HT1080 (cell line): ENCODE data around the gene SCO1. TPM values are rescaled to one million over a fixed set of nuclear protein-coding genes. Genes with fewer than 3 reads are reported as not detected.
"Not testable (repeated sequence)": the region's sequence is repeated elsewhere in the genome, so short reads cannot be mapped to it uniquely, and the experiment has no call there.

Source experiments
- DNase-seq: peaks from one replicate; pipeline ENCODE4 v3.0.0-alpha.2; 2015; ENCODE audit warnings: low read depth
- total RNA-seq: library from RNA; depleted of rRNA; stranded (reverse); fragments of >200 nt; shearing (Covaris generic); gene quantifications from 2 replicates; pipeline ENCODE4 v1.2.3, GENCODE V29; 2014

Gene SCO1
- total RNA-seq, 1 experiment from 2014 or later: 118 TPM

DNA sequence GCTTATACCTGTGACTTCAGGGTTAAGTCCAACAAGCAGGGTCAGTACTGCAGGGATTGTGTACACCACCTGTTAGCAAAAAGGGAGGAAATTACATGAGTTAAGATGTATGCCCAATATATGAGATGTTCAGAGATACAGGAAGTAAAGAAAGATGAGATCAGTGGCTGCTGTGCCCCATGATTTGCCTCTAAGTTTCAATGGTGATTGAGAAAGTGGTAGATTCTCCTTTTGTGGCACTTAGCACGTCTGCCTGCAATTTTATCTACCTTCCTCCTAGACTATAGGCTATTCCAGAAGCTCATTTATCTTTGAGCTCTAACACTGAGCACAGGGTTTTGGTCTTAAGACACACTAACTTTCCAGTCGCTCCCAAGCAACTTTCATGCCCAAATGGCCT is 28.9 kb upstream of the SCO1 start:
- no peak for DNase-seq

DNA sequence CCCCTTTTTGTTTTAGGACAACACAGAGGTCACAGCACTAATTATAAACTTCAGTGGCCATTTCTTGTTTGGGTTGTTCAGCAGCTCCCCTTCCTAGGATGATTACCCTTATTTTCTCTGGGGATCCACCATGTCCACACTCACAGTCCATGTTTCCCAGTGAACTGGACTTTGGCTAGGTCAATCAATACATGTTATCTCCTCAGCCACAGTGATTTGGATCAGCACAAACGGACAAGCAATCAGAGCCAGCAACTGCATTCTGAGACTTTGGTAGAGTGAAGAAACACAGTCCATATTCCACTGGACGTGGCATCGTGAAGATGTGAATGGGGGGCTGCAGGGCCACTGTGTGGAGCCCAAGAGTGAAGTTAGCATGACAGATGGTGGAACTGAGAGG is 27.9 kb upstream of the SCO1 start:
- no peak for DNase-seq

DNA sequence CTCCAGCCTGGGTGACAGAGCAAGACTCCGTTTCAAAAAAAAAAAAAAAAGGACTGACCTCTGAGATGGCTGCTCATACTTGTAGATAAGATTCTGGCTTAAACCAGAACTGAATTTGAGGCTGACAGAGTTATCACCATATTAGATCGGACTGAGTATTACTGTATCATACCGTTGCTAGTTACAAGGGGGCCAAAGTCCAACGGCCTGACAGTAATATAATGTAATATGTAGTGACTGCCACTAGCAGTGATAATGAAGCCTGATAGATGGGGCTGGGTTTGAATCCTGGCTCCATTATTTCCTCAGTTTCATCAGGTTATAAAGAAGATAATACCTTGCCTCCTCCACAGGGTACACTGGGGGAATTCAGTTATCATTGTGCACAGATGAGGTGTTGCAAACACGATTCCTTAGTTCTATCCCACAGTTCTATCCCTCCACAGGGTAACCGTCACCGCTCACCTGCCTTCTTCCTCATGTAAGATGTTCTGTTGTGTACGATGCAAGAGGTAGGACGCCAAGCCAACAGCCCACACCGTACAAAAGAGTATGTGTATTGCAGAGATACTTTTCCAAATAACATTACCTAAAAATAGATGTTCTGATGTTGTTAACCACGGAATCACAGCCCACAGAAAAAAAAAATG is 27.3 kb upstream of the SCO1 start:
- no peak for DNase-seq

DNA sequence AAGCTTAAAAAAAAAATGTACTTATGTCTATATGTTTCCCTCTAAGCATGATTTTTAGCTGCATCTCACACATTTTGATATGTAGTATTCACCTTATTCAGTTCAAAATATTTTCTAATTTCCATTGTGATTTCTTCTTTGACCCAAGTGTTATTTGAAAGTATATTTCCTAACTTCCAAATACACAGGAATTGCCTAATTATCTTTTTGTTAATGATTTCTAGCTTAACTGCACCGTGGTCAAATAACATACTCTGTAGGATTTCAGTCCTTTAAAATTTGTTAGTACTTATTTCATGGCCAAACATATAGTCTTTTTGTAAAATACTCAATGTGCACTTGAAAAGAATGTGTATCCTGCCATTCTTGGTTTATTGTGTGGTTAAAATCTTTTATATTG is 21.2 kb upstream of the SCO1 start:
- DNase-seq: no peak

DNA sequence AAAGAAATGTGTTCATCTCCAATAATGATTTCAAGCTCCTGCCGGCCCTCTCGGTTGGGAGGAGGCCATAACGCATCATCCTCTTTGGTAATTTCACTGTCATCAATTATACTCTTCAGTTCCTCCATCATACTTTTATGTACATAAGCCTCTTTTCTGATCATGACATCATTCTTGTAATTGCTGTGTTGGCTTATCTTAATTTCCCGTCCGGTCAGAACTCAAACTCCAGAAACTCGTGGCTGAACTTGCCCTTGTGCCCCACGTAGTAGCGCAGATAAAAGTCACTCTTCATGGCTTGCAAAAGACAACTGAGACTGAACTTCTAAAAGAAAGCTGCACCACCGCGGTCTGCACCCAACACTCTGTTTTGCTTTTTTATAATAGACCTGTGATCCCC is 18.9 kb upstream of the SCO1 start:
- no peak for DNase-seq

DNA sequence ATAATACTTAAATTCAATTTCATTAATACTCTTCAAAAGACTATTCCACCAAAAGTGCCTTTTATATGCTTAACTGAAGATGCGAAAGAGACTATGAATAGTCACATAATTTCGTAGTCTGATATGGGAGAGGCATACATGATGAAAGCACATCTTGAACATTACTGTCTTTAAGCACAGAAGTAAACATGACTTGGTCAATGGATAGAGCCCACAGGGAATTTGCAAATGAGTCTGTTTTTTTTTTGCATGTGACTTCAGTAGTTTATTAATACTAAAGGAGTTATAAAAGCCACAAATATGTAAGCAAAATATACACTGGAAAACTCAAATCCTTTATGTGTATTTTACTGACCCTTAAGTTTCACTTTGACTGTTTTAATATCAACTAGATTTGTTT is 16.0 kb upstream of the SCO1 start:
- no peak for DNase-seq

DNA sequence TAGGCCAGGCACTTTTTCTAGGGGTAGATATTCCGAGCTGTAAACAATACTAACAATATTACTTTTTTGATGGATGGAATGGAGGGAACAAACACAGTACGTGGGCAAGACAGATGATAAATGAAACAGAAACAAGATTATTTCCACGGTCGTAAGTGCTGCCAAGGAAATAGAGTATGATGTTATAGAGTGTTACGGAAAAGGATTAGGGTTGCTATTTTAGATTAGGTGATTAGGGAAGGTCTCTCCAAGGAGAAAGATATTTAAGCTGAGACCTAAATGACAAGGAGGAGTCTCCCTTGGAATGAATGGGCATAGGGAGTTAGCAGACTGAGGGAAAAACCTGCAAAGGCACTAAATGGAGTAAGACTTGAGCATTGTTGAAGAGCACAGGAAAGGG is 8.4 kb upstream of the SCO1 start:
- DNase-seq: no peak

DNA sequence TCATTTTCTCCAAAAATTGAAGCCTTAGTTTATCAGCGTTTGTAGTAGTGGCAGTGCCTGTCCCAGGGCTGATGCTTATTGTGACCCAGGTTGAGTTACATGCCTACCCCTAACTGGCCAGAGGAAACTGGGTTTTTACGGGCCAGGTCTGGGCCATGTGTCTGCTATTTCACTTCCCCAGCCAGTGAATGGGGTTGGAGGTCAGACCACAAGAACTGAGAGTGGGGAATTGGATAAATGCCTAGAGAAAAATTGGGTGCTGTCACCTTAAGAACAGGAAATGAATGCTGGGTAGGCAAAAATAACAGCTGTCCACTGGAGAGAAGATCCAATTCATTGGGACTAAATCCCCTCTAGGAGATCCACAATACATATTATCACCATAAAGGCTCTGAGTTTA is 5.2 kb upstream of the SCO1 start:
- DNase-seq: peak; percentile 57

DNA sequence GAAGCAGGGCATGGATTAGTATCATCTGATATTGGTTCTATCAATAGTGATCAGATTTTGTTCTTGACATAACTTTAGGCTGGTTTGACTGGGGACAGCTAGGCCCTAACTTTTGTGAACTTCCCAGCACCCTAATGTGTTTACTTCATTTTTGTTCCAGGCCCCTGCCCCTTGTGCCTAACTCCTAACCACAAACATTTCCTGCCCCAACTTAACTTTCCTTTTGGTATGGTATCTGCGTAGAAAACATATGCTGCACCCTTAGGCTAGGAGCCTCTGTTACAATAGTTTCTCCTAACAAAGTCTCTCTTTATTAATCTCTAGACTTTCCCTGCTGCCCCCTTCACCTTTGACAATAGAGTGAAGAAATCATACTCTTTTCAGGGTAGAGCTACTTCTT is 2.5 kb upstream of the SCO1 start:
- DNase-seq: no peak

DNA sequence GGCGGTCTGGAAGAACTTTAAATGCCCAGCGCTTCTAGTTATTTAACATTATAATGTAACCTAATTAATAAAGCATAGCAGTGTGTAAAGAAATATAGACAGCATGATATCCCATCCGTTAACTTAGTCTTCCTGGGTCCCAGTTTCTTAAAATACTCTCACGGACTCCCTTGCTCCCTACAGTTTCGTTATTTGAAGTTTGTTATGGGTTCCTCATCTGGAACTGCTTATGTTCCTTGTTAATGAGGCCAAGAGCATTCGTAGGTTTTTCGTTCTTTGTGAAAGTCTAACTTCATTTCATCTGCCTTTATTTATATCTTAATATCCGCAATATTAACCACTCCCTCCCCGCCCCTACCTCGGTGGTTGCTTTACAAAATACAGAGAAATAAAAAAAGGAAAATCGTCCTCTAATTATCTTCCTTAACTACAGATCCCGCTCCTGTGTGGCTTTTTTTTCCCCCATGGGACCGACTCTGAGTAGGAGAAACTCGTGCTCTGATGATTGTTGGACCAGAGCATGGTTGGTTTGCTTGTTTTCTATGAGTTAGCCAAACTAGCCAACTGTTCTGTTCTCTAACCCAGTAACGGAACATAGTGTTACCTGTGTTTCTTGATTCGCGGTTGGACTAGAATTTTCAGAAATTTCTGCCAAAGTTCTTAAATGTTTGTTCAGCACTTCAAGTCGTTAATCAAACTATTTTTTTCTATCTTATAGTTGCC is 924 bp upstream of the SCO1 start:
- DNase-seq: peak; percentile 12

DNA sequence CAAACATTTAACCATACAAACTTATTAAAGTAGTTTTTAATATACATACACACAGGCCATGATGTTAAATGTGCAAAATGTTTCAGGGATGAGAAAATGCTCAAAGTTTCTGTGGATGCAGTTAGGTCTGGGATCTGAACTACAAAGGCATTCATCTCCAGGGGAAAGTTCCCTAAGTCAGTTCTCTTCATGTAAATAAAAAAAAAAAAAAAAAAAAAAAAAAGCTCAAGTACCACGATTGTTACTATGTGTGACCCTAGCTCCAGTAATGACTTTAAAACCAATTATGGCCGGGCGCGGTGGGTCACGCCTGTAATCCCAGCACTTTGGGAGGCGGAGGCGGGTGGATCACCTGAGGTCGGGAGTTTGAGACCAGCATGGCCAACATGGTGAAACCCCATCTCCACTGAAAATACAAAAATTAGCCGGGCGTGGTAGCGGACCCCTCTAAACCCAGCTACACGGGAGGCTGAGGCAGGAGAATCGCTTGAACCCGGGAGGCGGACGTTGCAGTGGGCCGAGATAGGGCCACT is 1.4 kb downstream of the SCO1 start:
- not testable (repeated sequence) for DNase-seq

DNA sequence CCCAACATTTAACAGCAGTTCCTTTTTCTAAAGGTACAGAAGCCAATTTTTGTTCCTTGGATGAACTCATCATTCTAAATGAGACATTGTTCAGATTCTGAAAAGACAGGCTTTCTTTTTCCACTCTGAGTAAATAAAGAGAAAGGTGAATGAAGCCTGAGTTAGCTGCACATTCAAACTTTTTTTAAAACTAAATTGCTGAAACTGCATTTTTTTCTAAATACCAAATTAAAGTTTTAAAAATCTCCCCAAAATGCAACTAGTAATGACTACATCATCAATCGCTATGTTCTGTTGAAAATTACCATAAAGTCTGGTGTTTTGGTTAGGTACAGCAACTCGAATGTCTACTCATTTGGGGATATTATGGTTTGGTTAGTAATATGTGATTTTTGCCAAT is 9.8 kb downstream of the SCO1 start:
- DNase-seq: no peak

DNA sequence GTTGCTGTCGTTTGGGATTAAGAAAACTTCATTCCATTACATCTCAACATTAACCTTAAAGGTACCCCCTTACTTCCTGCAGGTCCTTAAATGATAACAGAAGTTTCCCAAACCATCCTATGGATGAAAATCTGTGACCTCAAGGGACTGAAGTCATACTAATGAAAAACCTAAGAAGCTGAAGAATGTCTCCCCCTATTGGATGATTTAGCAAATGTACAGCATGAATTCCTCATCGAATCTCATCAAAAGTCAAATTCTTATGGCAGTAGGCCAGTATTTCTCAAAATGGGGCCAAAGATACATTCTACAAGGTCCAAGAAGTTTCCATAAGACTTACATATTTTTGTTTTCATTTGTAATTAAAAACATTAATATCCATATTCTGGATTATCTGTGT is 13.5 kb downstream of the SCO1 start:
- DNase-seq: no peak

DNA sequence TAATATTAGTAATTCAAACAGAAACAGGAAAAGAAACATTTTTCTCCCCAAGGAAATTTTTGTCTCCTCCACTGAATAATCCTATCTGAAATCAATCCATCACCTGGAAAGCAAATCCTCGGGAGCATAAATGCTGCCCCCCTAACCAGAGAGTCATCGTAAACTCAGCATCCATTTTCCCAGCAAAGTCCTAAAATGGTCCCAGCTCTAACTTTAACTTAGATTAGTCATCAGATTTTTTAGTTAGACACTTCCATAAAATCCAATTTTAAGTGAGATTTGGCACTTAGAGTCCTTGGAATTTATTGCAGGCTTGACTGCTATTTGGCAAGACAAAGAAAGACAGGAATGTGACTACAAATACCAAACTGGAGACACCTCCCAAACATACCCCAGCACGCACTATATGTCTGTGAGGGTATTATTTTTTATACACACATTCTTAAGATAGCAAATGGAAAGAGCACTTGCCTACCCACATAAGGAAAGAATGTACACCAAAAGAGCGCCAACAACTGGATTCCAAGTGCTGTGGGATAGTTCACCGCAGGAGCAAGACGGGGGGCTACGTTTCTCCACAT is 15.4 kb downstream of the SCO1 start:
- DNase-seq: no peak

DNA sequence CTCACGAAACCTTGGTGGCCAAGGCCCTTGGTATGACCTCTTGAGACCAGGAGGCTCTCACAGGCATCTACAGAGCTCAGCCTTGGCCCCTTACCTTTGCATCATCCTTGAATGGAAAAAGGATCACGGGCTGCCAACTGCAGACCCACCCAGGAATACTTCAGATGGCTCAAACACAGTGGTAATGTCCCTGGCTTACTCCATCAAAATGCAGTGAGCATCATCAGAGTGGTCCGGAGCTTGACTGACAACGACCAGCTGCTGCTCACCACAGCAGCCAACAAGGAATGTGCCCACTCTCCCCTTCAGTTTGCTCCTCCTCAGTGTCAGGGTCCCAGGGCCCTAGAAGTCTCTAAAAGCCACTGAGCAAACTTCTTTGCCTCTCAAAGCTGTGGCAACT is 22.6 kb downstream of the SCO1 start:
- DNase-seq: no peak

DNA sequence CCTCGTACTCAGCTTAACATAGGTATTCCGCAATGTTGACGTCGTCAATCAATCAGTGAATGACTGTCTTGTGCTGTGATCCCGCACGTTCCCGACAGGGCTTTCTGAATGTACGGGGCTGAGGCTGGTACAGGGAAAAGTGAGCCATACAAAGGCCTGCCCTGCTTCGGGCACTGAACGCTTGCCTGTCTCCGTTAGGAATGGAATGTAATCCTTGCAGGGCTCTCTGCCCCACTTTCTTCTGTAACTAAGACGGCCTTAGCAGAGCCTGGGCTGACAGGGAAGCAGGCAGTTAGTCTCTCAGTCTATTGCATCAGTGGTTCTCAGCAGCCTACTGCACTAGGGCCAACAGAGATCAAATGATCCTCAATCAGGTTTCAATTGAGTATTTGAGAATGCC is 24.0 kb downstream of the SCO1 start:
- DNase-seq: no peak

DNA sequence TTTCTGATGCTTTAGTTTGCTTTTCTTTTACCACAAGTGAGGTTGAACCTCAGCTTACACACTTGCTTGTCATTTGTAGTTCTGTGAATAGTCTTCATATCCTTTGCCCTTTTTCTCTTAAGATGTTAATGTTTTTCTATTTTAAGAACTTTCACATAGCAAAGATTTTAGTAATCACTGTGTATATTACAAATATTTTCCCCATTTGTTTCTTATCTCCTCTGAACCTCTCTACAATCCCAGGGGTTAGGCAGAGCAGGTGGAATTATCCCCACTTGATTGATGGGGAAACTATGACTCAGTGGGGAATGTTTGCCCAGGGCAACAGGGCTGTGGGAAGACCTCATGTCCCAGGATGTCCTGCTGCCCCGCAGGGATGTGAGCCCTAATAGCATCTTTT is 28.6 kb downstream of the SCO1 start:
- DNase-seq: peak; percentile 10

DNA sequence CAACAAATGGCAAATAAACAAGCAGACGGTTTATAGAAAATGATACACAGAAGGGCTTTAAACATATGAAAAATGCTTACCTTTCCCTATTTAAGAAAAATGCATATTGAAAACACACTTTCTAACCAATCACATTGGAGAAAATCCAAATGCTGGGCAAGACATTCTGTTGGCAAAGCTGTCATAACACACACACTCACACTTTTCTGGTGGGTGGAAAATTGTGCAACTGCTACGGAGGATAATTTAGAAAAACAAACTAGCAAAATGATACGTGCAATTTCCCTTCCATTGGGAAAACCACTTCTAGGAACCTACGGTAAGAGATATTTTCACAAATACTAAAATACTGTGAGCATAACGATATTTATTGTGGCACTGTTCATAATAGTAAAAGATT is 30.4 kb downstream of the SCO1 start:
- no peak for DNase-seq

DNA sequence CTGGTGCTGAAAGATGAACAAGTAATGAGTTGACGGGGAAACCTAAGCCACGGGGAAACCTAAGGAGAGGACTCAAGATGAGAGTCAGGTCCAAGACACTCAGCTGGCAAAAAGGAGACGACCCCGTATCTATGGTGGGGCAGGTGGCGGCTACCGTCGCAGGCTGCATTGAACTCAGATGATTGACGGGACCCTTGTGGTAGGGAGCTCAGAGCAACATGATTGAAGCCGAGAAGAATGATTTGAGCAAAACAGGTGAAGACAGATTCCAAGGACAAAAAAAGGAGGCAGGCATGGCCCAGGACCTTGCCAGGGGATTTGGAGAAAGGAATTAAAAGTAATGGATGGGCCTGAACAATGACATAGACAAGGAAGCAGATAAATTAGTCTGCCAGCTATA is 32.8 kb downstream of the SCO1 start:
- DNase-seq: no peak

DNA sequence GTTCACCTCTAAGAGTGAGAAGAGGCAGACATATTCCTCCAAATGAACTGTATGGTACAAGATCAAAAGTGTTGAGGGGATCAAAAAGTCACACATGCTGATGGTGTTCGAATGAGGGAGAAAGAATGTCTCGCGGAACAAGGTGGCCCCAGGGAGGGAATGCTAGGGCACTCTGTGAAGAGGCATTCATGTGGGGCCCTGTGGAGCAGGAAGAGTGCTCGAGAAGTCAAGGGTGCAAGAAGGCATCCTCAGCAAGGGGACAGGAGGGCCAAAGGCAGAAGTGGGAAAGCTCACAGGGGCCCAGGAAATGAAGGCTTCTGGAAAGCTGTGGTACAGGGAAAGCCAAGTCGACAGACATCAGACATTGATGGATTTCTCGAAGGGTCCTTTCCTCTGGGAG is 34.1 kb downstream of the SCO1 start:
- DNase-seq: no peak

DNA sequence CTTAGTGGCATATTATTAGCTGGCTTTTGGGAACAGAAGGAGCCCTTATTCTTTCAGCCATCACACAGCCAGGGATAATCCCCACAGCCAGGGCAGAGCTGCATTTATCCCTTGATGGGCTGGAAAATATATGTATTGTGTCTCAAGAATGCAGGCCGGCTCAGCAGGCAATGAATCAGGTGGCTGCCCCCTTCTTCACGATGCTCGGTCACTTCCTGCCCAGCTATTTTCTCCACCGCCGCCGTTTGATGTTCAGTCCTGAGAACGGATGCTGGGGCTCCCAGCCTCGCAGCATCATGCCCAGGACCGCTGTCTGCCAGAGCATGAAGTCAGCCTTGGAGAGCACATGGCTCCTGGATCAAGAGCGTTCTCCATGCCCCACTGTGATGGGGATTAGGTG is 35.9 kb downstream of the SCO1 start:
- no peak for DNase-seq

DNA sequence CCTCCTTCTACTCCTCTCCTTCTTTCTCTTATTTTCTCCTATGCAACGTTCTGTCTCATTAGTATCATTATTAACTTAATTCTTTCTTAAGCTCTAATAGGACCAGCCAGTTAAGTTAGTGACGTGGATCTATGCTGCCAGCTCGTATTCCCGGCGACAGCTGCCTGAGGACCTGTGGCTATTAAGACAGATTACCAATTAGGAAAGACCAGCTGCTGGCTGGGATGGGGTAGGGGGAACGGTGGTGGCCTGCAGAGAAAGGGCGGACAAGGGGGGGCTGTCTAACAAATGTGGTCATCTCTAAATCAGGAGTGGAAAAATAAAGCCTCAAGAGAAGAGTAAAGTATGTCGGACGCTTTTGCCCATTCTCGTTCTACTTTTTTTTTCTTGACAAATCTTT is 39.5 kb downstream of the SCO1 start:
- no peak for DNase-seq

DNA sequence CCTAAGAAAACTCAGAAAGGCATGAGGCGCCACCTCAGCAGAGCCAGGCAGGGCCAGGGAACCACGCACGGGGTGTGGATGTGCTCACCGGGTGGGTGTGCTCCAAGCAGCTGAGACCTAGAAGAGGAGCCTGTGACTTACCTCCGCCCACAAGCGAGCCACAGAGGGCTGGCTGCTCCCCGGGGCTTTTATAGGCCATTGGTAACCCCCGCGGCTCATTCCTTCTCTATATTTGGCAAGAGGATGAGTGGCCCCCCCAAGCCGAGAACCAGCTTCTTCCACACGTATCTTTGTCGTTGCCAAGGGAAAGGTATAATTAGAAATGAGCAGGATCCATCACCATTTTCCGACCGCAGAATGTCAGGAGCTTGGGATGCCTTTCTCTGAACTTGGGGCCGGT is 40.2 kb downstream of the SCO1 start, which contains the start of gene MYH3:
TSS of gene MYH3 (minus strand) at position 162 of the 400 bp plus-strand sequence. CDS start 2,245 bp downstream, outside the sequence.
- no peak for DNase-seq
